ENCODE measurements around the gene C3orf33. TPM values are rescaled to one million over a fixed set of nuclear protein-coding genes. Genes with fewer than 3 reads are reported as not detected.
A peak's percentile ranks its signal among the peaks of the same experiment; 100 is the strongest.

The C3orf33 gene
- total and polyA plus RNA-seq, 2 of the 13 experiments (the other 11 are each of a cell fraction or from before 2014, with no cell fraction given) = 9.2 to 12.6 TPM

DNA sequence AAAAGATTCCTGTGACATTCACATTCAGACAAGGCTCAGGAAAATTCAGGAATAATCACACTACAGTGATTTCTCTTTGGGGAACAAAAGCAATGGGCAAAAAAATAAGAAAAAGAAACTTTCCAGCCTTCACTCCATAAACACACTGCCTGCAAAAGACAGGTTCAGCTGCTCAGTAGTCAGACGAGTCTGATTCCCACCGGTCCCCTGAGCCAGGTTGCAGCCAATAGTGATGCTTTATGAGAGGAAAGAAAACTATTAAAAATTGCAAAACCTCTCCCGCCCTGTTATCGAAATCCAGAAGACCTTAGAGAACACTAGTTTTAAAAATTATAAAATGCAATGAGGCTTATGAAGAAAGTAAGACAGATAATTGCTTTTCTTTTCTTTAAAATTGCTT lies 69.7 kb downstream of the C3orf33 start:
- ATAC-seq (no peak), FAIRE-seq (no peak), DNase-seq (ENCODE audit: low spot score) (no peak)
- intact Hi-C loops (cut with micrococcal nuclease; ENCODE audit: unreplicated experiment) = no loop called here
- BruUV-seq (replicated peaks) = no TSS peak
- Histone ChIP-seq H3K4me3 (replicated peaks in 1 of 3; ENCODE audit: insufficient read depth in 1 of 3, low read depth in 2 of 3, low read length in 3 of 3) (no peak overlapping the region), H3K36me3 (replicated peaks in 1 of 2; ENCODE audit: control insufficient read depth in 1 of 2, insufficient read depth in 2 of 2, low read length in 2 of 2) (0 out of 5 replicates have a peak, but pooled peaks cover 0 to 2% of the 10 kb centered on the region in 2 experiments), H2AFZ (ENCODE audit: low read length) (no peak overlapping the region), H3K27me3 (ENCODE audit: control insufficient read depth in 1 of 2, insufficient read depth in 2 of 2, low read length in 2 of 2) (no peaks in the 10 kb centered on the region; a peak in 1 of 5 replicates), H3K27ac (ENCODE audit: extremely low read length, insufficient read depth, low read length) (peak overlapping the region; percentile 10), H3K9ac (ENCODE audit: insufficient read depth, low read depth, low read length) (no peak overlapping the region), H4K20me1 (ENCODE audit: insufficient read depth, low read length) (no peaks in the 10 kb centered on the region), H3K9me3 (ENCODE audit: low read length) (no peaks in the 10 kb centered on the region), H3K4me1 (ENCODE audit: insufficient read depth, low read length) (peaks cover 34% of the 10 kb centered on the region), H3K4me2 (ENCODE audit: low read depth, low read length) (no peak overlapping the region), H3K79me2 (ENCODE audit: insufficient read depth, low read length) (no peaks in the 10 kb centered on the region)
- ChIA-PET CTCF (ENCODE audit: low intra/inter-chr PET ratio, low total read pairs) (no interaction called here), POLR2A (interaction anchor here (0.9 to 2.9 kb wide), 2 partner anchors 15 to 69 kb away, joined by 3 to 10 read pairs; partner anchors contain the start of gene C3orf33)
- WGBS (ENCODE audit: low lambda C conversion rate) = 88% methylated on average over 4 of the region's 4 CpGs
- in situ Hi-C loops (cut with HindIII; ENCODE audit: extremely low pct_ligation_motif_present, low pct_unique_long_range_greater_than_20kb) = no loop called here
- TF ChIP-seq SP1 (IDR thresholded peaks at IDR 0.05) (no peak), SP1 (CRISPR knock-in tag; IDR thresholded peaks at IDR 0.05) (no peak), FOXK1 (CRISPR knock-in tag; IDR thresholded peaks at IDR 0.05; ENCODE audit: borderline replicate concordance, low read depth) (no peak), HNRNPLL (IDR thresholded peaks at IDR 0.05; ENCODE audit: low read depth, low read length, poor library complexity, severe bottlenecking) (no peak), MIER2 (CRISPR knock-in tag; IDR thresholded peaks at IDR 0.05) (no peak), KLF16 (CRISPR knock-in tag; IDR thresholded peaks at IDR 0.05) (no peak), SOX6 (IDR thresholded peaks at IDR 0.05) (no peak), SOX6 (CRISPR knock-in tag; IDR thresholded peaks at IDR 0.05) (no peak), CEBPG (CRISPR knock-in tag; IDR thresholded peaks at IDR 0.05) (no peak), EZH2 (conservative IDR thresholded peaks at IDR 0.05; ENCODE audit: low read depth, low read length) (no peak), SNAI1 (CRISPR knock-in tag; IDR thresholded peaks at IDR 0.05; ENCODE audit: borderline replicate concordance) (no peak), NPAS2 (CRISPR knock-in tag; IDR thresholded peaks at IDR 0.05; ENCODE audit: borderline replicate concordance) (no peak), ZNF564 (CRISPR knock-in tag; IDR thresholded peaks at IDR 0.05) (no peak), ZNF451 (CRISPR knock-in tag; IDR thresholded peaks at IDR 0.05) (no peak), ZNF775 (CRISPR knock-in tag; IDR thresholded peaks at IDR 0.05; ENCODE audit: borderline replicate concordance) (no peak), EED (CRISPR knock-in tag; IDR thresholded peaks at IDR 0.05) (no peak)
- TF ChIP-seq, protein P1, sequence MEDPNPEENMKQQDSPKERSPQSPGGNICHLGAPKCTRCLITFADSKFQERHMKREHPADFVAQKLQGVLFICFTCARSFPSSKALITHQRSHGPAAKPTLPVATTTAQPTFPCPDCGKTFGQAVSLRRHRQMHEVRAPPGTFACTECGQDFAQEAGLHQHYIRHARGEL (CRISPR knock-in tag; IDR thresholded peaks at IDR 0.05) = no peak
- TF ChIP-seq, protein P2, sequence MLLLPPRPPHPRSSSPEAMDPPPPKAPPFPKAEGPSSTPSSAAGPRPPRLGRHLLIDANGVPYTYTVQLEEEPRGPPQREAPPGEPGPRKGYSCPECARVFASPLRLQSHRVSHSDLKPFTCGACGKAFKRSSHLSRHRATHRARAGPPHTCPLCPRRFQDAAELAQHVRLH (CRISPR knock-in tag; IDR thresholded peaks at IDR 0.05; ENCODE audit: borderline replicate concordance, low read depth) = no peak
- TF ChIP-seq, protein P3, sequence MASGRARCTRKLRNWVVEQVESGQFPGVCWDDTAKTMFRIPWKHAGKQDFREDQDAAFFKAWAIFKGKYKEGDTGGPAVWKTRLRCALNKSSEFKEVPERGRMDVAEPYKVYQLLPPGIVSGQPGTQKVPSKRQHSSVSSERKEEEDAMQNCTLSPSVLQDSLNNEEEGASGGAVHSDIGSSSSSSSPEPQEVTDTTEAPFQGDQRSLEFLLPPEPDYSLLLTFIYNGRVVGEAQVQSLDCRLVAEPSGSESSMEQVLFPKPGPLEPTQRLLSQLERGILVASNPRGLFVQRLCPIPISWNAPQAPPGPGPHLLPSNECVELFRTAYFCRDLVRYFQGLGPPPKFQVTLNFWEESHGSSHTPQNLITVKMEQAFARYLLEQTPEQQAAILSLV (CRISPR knock-in tag; IDR thresholded peaks at IDR 0.05; ENCODE audit: borderline replicate concordance) = no peak

Data from HepG2 (cell line).